Right ventricle myocardium inferior (tissue), 1 donor: Measurements from ENCODE around the gene LCOR. TPM values are rescaled to one million over a fixed set of nuclear protein-coding genes. Genes with fewer than 3 reads are reported as not detected.

ENCODE experiments used
- ATAC-seq: fragments of 200-7000 bp; cut with Tn5 transposase; one replicate; pipeline ENCODE4 v1.9.1; 2020; ENCODE audit warnings: mild to moderate bottlenecking, moderate library complexity
- DNase-seq: peaks from one replicate; pipeline ENCODE4 v3.0.0; 2021; ENCODE audit errors: missing footprints
- intact Hi-C: fragments of 100-400 bp; cut with DNase I; formaldehyde crosslinking; loops from one replicate; pipeline ENCODE4 v1.11.0; 2022
- total RNA-seq: library from RNA; stranded (reverse); fragmentation: NEBNext Ultra II Directional; extraction: Animal tissue kit (Norgen Biotek cat#: 25700); gene quantifications from one replicate; pipeline ENCODE4 v1.2.1, GENCODE V29; 2021
- donor health status: DM: no; HTN: yes; CAD: no; lungs with severe emphysema.

The LCOR gene
- total RNA-seq, 1 donor from 2014 or later, result 21.7 TPM

GRCh38 chr10:96998329-96998888 lies 166.3 kb downstream of the LCOR start:
- DNase-seq, result no peak
- ATAC-seq, result no peak
- intact Hi-C loops, result no loop called here

DNA sequence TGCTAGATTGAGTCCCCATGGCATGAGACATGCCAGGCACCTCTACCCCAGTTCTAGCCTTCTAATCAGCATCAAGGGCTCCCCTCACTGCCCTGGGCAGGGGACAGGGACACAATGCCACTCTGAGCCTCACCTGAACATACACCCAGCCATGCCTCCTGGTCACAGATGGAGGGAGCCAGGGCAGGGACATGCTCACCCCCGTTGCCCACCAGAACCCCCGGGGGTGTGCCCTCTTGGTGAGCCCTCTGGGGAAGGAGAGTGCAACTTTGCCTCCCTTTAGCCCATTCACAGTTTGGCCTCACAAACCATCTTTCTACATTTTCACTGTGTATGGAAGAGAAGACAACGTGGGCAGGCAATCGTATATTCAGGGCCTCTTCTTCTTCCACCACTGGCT lies 167.2 kb downstream of the LCOR start:
- DNase-seq, result no peak
- no peak for ATAC-seq
- intact Hi-C loops, result no loop called here

- no peak for DNase-seq
- intact Hi-C loops, result no loop called here
Observed at GRCh38 chr10:96999987-97000386, 167.9 kb downstream of the LCOR start.

DNA sequence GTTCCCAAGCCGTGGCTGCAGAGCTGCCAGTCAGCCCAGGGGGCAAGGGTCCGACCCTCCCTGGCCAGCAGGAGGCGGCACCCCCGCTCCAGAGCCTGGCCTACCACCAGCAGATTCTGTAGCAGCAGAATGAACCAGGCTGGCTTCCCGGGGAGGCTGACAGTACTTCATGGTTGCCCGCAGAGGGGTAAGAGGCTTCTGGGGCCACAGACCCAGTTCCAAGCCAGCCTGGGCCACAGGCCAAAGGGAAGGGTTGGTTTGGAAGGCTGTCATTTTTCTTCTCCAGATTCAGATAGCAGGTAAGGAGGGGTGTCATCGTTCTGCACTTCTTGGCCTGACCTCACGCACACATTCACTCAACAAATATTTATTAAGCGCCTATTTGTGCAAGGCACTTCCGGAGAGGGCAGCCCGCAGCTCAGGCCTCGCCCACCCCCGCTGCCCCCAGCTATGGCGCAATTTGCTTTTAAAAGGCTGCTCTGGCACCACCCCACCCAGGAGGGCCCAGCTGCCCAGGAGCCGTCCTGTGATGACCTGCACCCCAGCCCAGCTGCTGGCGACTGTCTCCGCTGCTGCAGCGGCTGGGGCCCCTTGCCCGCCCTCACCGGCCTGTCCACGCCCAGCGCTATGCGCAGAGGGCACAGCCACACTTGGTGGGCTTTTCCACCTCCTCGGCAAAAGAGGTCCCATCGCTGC lies 168.5 kb downstream of the LCOR start:
- no peak for ATAC-seq

More at GRCh38 chr10:96999987-97000386, 167.9 kb downstream of the LCOR start:
- no peak for ATAC-seq

GRCh38 chr10:97001183-97001991 lies 169.3 kb downstream of the LCOR start:
- no peak for ATAC-seq
- intact Hi-C loops, result no loop called here

More for the DNA sequence above, 168.5 kb downstream of the LCOR start:
- intact Hi-C loops, result no loop called here
- no peak for DNase-seq

GRCh38 chr10:97002670-97003069 lies 170.6 kb downstream of the LCOR start:
- DNase-seq (no peak), ATAC-seq (no peak)
- intact Hi-C loops, result no loop called here

More at GRCh38 chr10:97001183-97001991, 169.3 kb downstream of the LCOR start:
- no peak for DNase-seq

DNA sequence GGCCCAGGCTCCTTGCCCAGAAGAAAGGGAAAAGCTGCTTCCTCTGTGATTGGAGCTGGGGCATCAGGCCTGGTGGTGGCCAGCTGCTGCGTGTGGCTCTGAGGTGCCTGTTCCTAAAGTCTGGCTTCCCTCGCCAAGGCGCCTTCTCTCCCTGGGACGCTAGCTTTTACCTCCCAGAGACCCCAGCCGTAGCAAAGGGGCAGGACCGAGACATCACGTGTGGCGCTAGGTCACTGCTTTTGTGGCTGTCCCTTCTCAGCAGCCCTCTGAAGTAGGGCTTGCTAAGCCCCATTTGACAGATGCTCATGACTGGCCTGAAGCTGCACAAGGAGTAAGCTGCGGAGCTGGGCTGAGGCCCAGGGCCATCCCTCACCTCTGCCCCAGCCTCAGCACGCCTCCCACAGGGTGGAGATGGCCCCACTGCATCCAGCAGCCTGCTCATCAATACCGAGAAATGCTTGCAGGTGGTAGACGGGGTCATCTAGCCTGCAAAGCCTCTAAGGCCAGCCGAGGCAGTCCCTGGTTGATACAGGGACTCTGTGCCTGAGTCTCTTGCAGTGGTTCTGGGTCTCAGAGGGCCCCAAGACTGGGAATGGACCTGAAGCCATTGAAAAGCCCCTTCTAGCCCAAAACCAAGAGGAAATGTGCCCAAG lies 171.2 kb downstream of the LCOR start:
- DNase-seq, result no peak
- intact Hi-C loops, result no loop called here
- no peak for ATAC-seq

DNA sequence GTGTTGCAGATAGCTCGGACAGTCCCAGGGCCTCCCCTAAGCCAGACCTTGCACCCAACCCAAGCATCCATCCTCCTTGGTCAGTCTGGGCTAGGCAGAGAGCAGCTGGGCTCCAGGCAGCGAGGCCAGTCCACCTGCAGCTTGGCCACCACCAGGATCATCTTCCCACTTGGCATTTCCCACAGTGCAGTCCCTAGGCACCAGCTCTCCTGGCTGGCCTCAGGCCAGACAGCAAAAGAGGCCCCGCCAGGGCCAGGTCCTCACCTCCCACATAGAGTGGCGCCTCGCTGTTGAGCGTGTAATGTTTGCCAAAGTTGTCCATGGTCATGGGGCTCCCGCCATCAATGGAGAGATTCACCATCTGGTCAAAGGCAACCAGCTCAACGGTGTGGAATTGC lies 171.7 kb downstream of the LCOR start:
- no peak for ATAC-seq
- DNase-seq, result no peak
- intact Hi-C loops, result no loop called here

GRCh38 chr10:97004591-97004990 lies 172.5 kb downstream of the LCOR start:
- intact Hi-C loops, result no loop called here
- DNase-seq, result no peak
- no peak for ATAC-seq

GRCh38 chr10:97005349-97005748 lies 173.3 kb downstream of the LCOR start:
- intact Hi-C loops, result no loop called here

GRCh38 chr10:97006364-97006763 lies 174.3 kb downstream of the LCOR start:
- intact Hi-C loops, result no loop called here
- DNase-seq (no peak), ATAC-seq (no peak)

More at GRCh38 chr10:97005349-97005748, 173.3 kb downstream of the LCOR start:
- no peak for DNase-seq
- no peak for ATAC-seq

- DNase-seq (no peak), ATAC-seq (no peak)
- intact Hi-C loops, result no loop called here
Observed at GRCh38 chr10:97007417-97007816, 175.3 kb downstream of the LCOR start.

- intact Hi-C loops, result no loop called here
- ATAC-seq (no peak), DNase-seq (no peak)
Observed at GRCh38 chr10:97010695-97011206, 178.7 kb downstream of the LCOR start.

- DNase-seq (no peak), ATAC-seq (no peak)
- intact Hi-C loops, result no loop called here
Observed at GRCh38 chr10:97011397-97011796, 179.3 kb downstream of the LCOR start.

- intact Hi-C loops, result no loop called here
- ATAC-seq, result no peak
- no peak for DNase-seq
Observed at GRCh38 chr10:97012470-97012869, 180.4 kb downstream of the LCOR start.

- intact Hi-C loops, result no loop called here
- DNase-seq (no peak), ATAC-seq (no peak)
Observed at GRCh38 chr10:97013568-97013967, 181.5 kb downstream of the LCOR start.

DNA sequence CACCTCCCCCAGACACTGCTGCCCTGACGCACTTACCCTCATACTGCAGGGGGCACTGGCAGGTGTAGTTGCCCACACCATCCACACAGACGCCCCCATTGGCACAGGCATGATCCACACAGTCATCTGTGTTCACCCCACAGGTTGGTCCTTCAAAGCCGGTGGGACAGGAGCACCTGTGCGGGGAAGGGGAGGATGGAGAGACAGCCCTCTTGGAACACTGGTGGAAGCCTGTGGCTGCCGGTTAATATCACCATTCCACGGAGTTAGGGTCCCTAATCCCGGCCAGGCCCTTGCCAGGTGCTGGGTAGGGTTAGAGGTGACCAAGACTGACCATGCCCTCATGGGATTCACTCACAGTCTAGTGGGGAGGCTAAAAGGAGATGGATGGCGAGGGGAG lies 181.9 kb downstream of the LCOR start:
- no peak for DNase-seq
- intact Hi-C loops, result no loop called here
- ATAC-seq, result no peak

DNA sequence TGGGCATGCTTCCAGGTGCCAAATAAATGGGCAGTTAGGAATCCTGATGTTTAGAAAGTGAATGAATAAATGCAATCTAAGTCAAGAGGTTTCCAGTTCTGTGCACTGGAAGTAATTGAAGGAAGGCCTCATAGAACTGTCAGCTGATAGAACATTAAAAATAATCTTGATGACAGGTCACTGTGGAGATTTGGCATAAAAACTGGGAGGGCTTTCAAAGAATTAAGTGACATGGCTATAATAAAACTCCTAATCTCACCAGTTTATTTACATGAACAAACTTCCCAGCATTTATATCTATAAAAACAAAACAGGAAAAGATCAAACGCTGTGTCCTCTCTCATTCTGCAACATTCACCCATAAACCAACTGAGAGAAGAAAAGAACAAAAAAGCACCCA lies 183.1 kb downstream of the LCOR start:
- DNase-seq (no peak), ATAC-seq (no peak)
- intact Hi-C loops, result no loop called here

DNA sequence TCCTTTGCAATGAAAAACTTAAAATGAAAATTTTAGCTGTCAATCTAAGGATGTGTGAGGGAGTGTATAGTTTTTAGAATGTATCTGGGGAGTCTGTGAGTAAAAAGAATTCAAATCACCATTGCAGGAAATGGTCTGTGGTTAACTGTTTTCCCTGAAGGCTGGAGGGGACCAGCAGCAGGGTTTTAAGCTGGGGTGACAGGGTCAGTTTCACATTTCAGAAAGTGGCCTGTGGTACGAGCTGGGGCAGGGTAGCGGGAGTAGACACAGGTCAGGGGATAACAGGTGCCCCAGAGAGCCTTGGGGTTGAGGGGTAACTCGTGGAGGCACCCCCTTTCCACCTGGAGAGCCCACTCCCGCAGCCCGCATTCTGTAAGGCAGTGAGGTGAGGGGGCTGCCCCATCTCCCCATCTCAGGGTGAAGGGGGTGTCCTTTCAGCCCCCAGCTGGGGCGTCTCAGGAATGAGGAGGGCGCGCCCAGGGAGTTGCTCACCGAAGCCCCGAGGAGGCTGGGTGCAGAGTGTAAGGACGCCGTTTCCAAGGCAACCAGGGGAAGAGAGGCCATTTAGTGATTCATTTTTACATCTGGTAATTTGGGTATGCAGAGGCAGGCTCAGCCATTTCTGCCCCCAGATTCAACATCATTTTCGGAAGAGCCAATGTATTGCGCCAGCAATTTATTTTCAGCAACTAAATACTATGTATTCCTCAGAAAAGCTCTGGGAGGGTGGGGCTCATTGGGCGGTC lies 184.8 kb downstream of the LCOR start:
- intact Hi-C loops, result no loop called here
- DNase-seq (no peak), ATAC-seq (no peak)
